H9 (cell line): ENCODE results near the gene STX16. TPM values are rescaled to one million over a fixed set of nuclear protein-coding genes. Genes with fewer than 3 reads are reported as not detected.
"Not testable (repeated sequence)": the region's sequence is repeated elsewhere in the genome, so short reads cannot be mapped to it uniquely, and the experiment has no call there.

Experiments
- DNase-seq: peaks from one replicate; pipeline ENCODE4 v3.0.0-alpha.2; 2017
- H2AFZ ChIP-seq: one replicate; pipeline ENCODE4 v1.6.1; 2013; ENCODE audit warnings: mild to moderate bottlenecking, low read length, control low read depth, moderate library complexity
- H2AK5ac ChIP-seq: 2 replicates; pipeline ENCODE4 v1.6.1; 2013; ENCODE audit warnings: low read length, control low read depth, mixed read lengths; ENCODE audit not compliant: insufficient read length
- H2BK120ac ChIP-seq: one replicate; pipeline ENCODE4 v1.6.1; 2013; ENCODE audit warnings: low read depth, mild to moderate bottlenecking, low read length, control low read depth, inconsistent platforms; ENCODE audit not compliant: poor library complexity, severe bottlenecking
- H2BK12ac ChIP-seq: 2 replicates; pipeline ENCODE4 v1.6.1; 2013; ENCODE audit warnings: low read length, control low read depth, mixed read lengths, low read depth; ENCODE audit not compliant: insufficient read length
- H2BK15ac ChIP-seq: 2 replicates; pipeline ENCODE4 v1.6.1; 2013; ENCODE audit warnings: low read depth, low read length, control low read depth
- H2BK20ac ChIP-seq: one replicate; pipeline ENCODE4 v1.6.1; 2013; ENCODE audit warnings: low read depth, mild to moderate bottlenecking, low read length, control low read depth, inconsistent platforms; ENCODE audit not compliant: poor library complexity, severe bottlenecking
- H2BK5ac ChIP-seq: 2 replicates; pipeline ENCODE4 v1.6.1; 2013; ENCODE audit warnings: low read length, control low read depth, mixed read lengths; ENCODE audit not compliant: insufficient read length
- H3K14ac ChIP-seq: 2 replicates; pipeline ENCODE4 v1.6.1; 2013; ENCODE audit warnings: low read length, control low read depth; ENCODE audit not compliant: insufficient read depth
- H3K18ac ChIP-seq: 2 replicates; pipeline ENCODE4 v1.6.1; 2013; ENCODE audit warnings: low read depth, mild to moderate bottlenecking, mixed read lengths, low read length, control low read depth; ENCODE audit not compliant: insufficient read length
- H3K23ac ChIP-seq: 2 replicates; pipeline ENCODE4 v1.6.1; 2013; ENCODE audit warnings: low read length, control low read depth, mixed read lengths, low read depth; ENCODE audit not compliant: insufficient read length
- H3K23me2 ChIP-seq: 2 replicates; pipeline ENCODE4 v1.6.1; 2013; ENCODE audit warnings: low read depth, mild to moderate bottlenecking, mixed read lengths, low read length, control low read depth; ENCODE audit not compliant: insufficient read length, poor library complexity, severe bottlenecking
- H3K27ac ChIP-seq: 2 replicates; pipeline ENCODE4 v1.5.1; 2013; ENCODE audit warnings: low read length, control low read depth, mixed read lengths, low read depth; ENCODE audit not compliant: insufficient read length
- H3K27me3 ChIP-seq: 2 replicates; pipeline ENCODE4 v1.6.1; 2013; ENCODE audit warnings: low read length, control low read depth, inconsistent platforms; ENCODE audit not compliant: insufficient read depth
- H3K4ac ChIP-seq: 2 replicates; pipeline ENCODE4 v1.6.1; 2013; ENCODE audit warnings: low read depth, mild to moderate bottlenecking, control low read depth, inconsistent platforms, low read length, moderate library complexity
- H3K4me1 ChIP-seq: 2 replicates; pipeline ENCODE4 v1.6.1; 2013; ENCODE audit warnings: low read length, control low read depth, inconsistent platforms; ENCODE audit not compliant: insufficient read depth
- H3K4me2 ChIP-seq: 2 replicates; pipeline ENCODE4 v1.6.1; 2013; ENCODE audit warnings: low read length, control low read depth, mixed read lengths; ENCODE audit not compliant: insufficient read length, insufficient read depth
- H3K56ac ChIP-seq: 2 replicates; pipeline ENCODE4 v1.6.1; 2013; ENCODE audit warnings: low read depth, mild to moderate bottlenecking, mixed read lengths, low read length, control low read depth; ENCODE audit not compliant: insufficient read length
- H3K79me1 ChIP-seq: 2 replicates; pipeline ENCODE4 v1.6.1; 2013; ENCODE audit warnings: low read depth, mild to moderate bottlenecking, moderate library complexity, low read length, control low read depth, inconsistent platforms; ENCODE audit not compliant: insufficient read depth, poor library complexity, severe bottlenecking
- H3K79me2 ChIP-seq: 2 replicates; pipeline ENCODE4 v1.6.1; 2013; ENCODE audit warnings: low read length, control low read depth, inconsistent platforms; ENCODE audit not compliant: insufficient read depth
- H3K9ac ChIP-seq: 2 replicates; pipeline ENCODE4 v1.6.1; 2013; ENCODE audit warnings: low read length, control low read depth, mixed read lengths; ENCODE audit not compliant: insufficient read length; ENCODE audit errors: extremely low read depth
- H3K9me3 ChIP-seq: one replicate; pipeline ENCODE4 v1.6.1; 2013; ENCODE audit warnings: low read depth, low read length, inconsistent platforms; ENCODE audit not compliant: control insufficient read depth
- H3T11ph ChIP-seq: one replicate; pipeline ENCODE4 v1.6.1; 2013; ENCODE audit warnings: mild to moderate bottlenecking, low read length, control low read depth, inconsistent platforms
- H4K20me1 ChIP-seq: one replicate; pipeline ENCODE4 v1.6.1; 2013; ENCODE audit not compliant: control insufficient read depth, insufficient read length, insufficient read depth
- H4K5ac ChIP-seq: 2 replicates; pipeline ENCODE4 v1.6.1; 2013; ENCODE audit warnings: low read depth, mild to moderate bottlenecking, mixed read lengths, low read length, control low read depth; ENCODE audit not compliant: insufficient read length
- H4K8ac ChIP-seq: replicated peaks from 2 replicates; pipeline ENCODE4 v1.6.1; 2013; ENCODE audit warnings: low read length, control low read depth, mixed read lengths, low read depth; ENCODE audit not compliant: insufficient read length
- H4K91ac ChIP-seq: 2 replicates; pipeline ENCODE4 v1.6.1; 2013; ENCODE audit warnings: low read depth, mild to moderate bottlenecking, moderate library complexity, mixed read lengths, low read length, control low read depth; ENCODE audit not compliant: insufficient read length
- H3K27ac Mint-ChIP-seq, 3 experiments: 2 replicates in 2 of 3; 3 replicates in 1 of 3; pipeline ENCODE4 v1.8.0; 2020 to 2021; ENCODE audit warnings: mixed read lengths in 3 of 3, mild to moderate bottlenecking in 1 of 3, moderate library complexity in 1 of 3
- H3K27me3 Mint-ChIP-seq: 2 replicates; pipeline ENCODE4 v1.8.0; 2021; ENCODE audit warnings: low read depth, mild to moderate bottlenecking, moderate library complexity, mixed read lengths
- H3K36me3 Mint-ChIP-seq, 3 experiments: 2 replicates in 2 of 3; 3 replicates in 1 of 3; pipeline ENCODE4 v1.8.0; 2020 to 2021; ENCODE audit warnings: low read depth in 3 of 3, mixed read lengths in 3 of 3; ENCODE audit not compliant: insufficient read depth in 1 of 3
- H3K4me1 Mint-ChIP-seq, 2 experiments: 2 replicates each; pipeline ENCODE4 v1.8.0; 2020; ENCODE audit warnings: mixed read lengths in 2 of 2
- H3K4me3 Mint-ChIP-seq, 2 experiments: 2 replicates in 1 of 2; 3 replicates in 1 of 2; pipeline ENCODE4 v1.8.0; 2020 to 2021; ENCODE audit warnings: mild to moderate bottlenecking in 2 of 2, mixed read lengths in 2 of 2, moderate library complexity in 1 of 2
- H3K9me3 Mint-ChIP-seq, 2 experiments: 2 replicates in 1 of 2; 3 replicates in 1 of 2; pipeline ENCODE4 v1.8.0; 2020; ENCODE audit warnings: mild to moderate bottlenecking in 2 of 2, mixed read lengths in 2 of 2, moderate library complexity in 1 of 2
- CTCF ChIP-seq: fragments of 200-600 bp; sonication (generic); conservative IDR thresholded peaks from 3 replicates; pipeline ENCODE4 v1.8.0; 2021; ENCODE audit warnings: antibody characterized with exemption, mild to moderate bottlenecking
- WGBS: extraction: QIAGEN DNeasy Blood & Tissue Kit; methylation state at CpG from one replicate; pipeline ENCODE4 v1.1.7; 2013; ENCODE audit warnings: missing lambda C conversion rate, low lambda C conversion rate, mixed read lengths; ENCODE audit not compliant: insufficient read length; ENCODE audit errors: extremely low coverage; 5-methylcytosine and 5-hydroxymethylcytosine counted together
- total RNA-seq: library from RNA; stranded (reverse); gene quantifications from 2 replicates; pipeline ENCODE4 v1.2.1, GENCODE V29; 2021

The STX16 gene
- total RNA-seq, 1 experiment from 2014 or later, result 87.8 TPM

GRCh38 chr20:58642441-58642840, 8.6 kb upstream of the STX16 start:
- no peaks in the 10 kb centered on the region for H3K23me2 ChIP-seq
- H3K27me3 ChIP-seq, result no peaks in the 10 kb centered on the region; the same call in 1 of the 2 replicates
- no peak overlapping the region for H2AK5ac ChIP-seq
- Mint-ChIP-seq H3K4me1 (peaks cover 3 to 9% of the 10 kb centered on the region in 2 experiments; a peak in 3 of 4 replicates), H3K27ac (no peak overlapping the region), H3K27me3 (peaks cover 6% of the 10 kb centered on the region), H3K9me3 (no peaks in the 10 kb centered on the region; a peak in 2 of 5 replicates), H3K36me3 (no peaks in the 10 kb centered on the region; a peak in 1 of 7 replicates), H3K4me3 (no peak overlapping the region)
- no peak overlapping the region for H3T11ph ChIP-seq
- no peaks in the 10 kb centered on the region for H3K79me1 ChIP-seq
- H3K27ac ChIP-seq, result no peak overlapping the region
- peak; percentile 1 for DNase-seq
- H2BK5ac ChIP-seq, result no peak overlapping the region
- H2BK20ac ChIP-seq, result no peak overlapping the region
- H3K23ac ChIP-seq, result no peak overlapping the region
- no peak overlapping the region for H3K14ac ChIP-seq
- H3K4ac ChIP-seq, result no peak overlapping the region
- H3K56ac ChIP-seq, result no peak overlapping the region
- no peak overlapping the region for H2BK120ac ChIP-seq
- no peak overlapping the region for H3K18ac ChIP-seq
- no peak overlapping the region for H4K5ac ChIP-seq
- WGBS, result no CpG with 5 or more reads among the region's 9 CpGs
- no peak overlapping the region for H2BK15ac ChIP-seq
- no peak overlapping the region for H4K91ac ChIP-seq
- H4K8ac ChIP-seq, result no peak overlapping the region
- no peak overlapping the region for H3K4me2 ChIP-seq
- peaks cover 2% of the 10 kb centered on the region for H4K20me1 ChIP-seq
- no peak overlapping the region for H3K9ac ChIP-seq
- no peak overlapping the region for H2AFZ ChIP-seq
- TF ChIP-seq CTCF, result no peak
- H3K79me2 ChIP-seq, result no peaks in the 10 kb centered on the region
- no peak overlapping the region for H2BK12ac ChIP-seq
- no peaks in the 10 kb centered on the region for H3K4me1 ChIP-seq
- no peaks in the 10 kb centered on the region for H3K9me3 ChIP-seq

- H3K18ac ChIP-seq, H3K4me3 Mint-ChIP-seq, H3K27ac ChIP-seq, H3K23me2 ChIP-seq, H3K56ac ChIP-seq, H4K8ac ChIP-seq, H4K5ac ChIP-seq, H4K91ac ChIP-seq, H2BK12ac ChIP-seq, H3K4me2 ChIP-seq, H3K27ac Mint-ChIP-seq, H3K14ac ChIP-seq, H2BK15ac ChIP-seq, H3K9me3 Mint-ChIP-seq, H3T11ph ChIP-seq, H2BK120ac ChIP-seq, H3K9ac ChIP-seq, H4K20me1 ChIP-seq, H2AFZ ChIP-seq, H3K79me2 ChIP-seq, H3K36me3 Mint-ChIP-seq, H2BK5ac ChIP-seq, H3K23ac ChIP-seq, H3K79me1 ChIP-seq, H3K4ac ChIP-seq, H2BK20ac ChIP-seq, H3K27me3 ChIP-seq, H3K9me3 ChIP-seq, H3K27me3 Mint-ChIP-seq, H2AK5ac ChIP-seq, H3K4me1 ChIP-seq: not testable (repeated sequence)
- WGBS, result no CpG with 5 or more reads among the region's 9 CpGs
- peak; percentile 3 for DNase-seq
- H3K4me1 Mint-ChIP-seq, result peaks cover 3 to 14% of the 10 kb centered on the region in 2 experiments; a peak in 3 of 4 replicates
Measured at GRCh38 chr20:58642896-58643295, 8.2 kb upstream of the STX16 start.
